ENCODE measurements around the gene NRG2. TPM values are rescaled to one million over a fixed set of nuclear protein-coding genes. Genes with fewer than 3 reads are reported as not detected.

Gene NRG2
- total RNA-seq, 2 experiments from 2014 or later, result 0.08 to 0.17 TPM

GRCh38 chr5:139867109-139867508, 176.0 kb downstream of the NRG2 start:
- ATAC-seq (ENCODE audit: poor library complexity), result no peak
- no peaks in the 10 kb centered on the region for H3K4me1 Mint-ChIP-seq (ENCODE audit: low read depth)
- H3K9me3 ChIP-seq (ENCODE audit: control insufficient read depth in 1 of 2, insufficient read depth in 1 of 2, low read length in 2 of 2), result no peaks in the 10 kb centered on the region
- intact Hi-C loops (cut with DNase I, micrococcal nuclease), result no loop called here
- no peak overlapping the region for H3K27ac Mint-ChIP-seq
- TF ChIP-seq CTCF (IDR thresholded peaks at IDR 0.05), result no peak
- peaks cover 12% of the 10 kb centered on the region for H3K27me3 Mint-ChIP-seq
- H3K4me1 ChIP-seq (ENCODE audit: insufficient read depth, low read length), result no peaks in the 10 kb centered on the region
- no peaks in the 10 kb centered on the region for H3K36me3 Mint-ChIP-seq (ENCODE audit: low read depth)
- H3K9me3 Mint-ChIP-seq, result no peaks in the 10 kb centered on the region
- ChIA-PET POLR2A (no interaction called here), CTCF (no interaction called here)
- peaks cover 9 to 12% of the 10 kb centered on the region in 2 experiments for H3K27me3 ChIP-seq (ENCODE audit: control insufficient read depth in 1 of 2, insufficient read depth in 2 of 2, low read length in 2 of 2)
- H3K27ac ChIP-seq (ENCODE audit: low read depth in 1 of 2, low read length in 2 of 2), result no peak overlapping the region
- H3K4me3 Mint-ChIP-seq, result no peak overlapping the region
- no peak overlapping the region for H3K4me3 ChIP-seq (ENCODE audit: low read length)
- no peak for DNase-seq
- no peaks in the 10 kb centered on the region for H3K36me3 ChIP-seq (ENCODE audit: insufficient read depth, low read length)

- Histone ChIP-seq H3K4me3 (ENCODE audit: low read length) (no peak overlapping the region), H3K4me1 (ENCODE audit: insufficient read depth, low read length) (no peaks in the 10 kb centered on the region), H3K27me3 (ENCODE audit: control insufficient read depth in 1 of 2, insufficient read depth in 2 of 2, low read length in 2 of 2) (peaks cover 6 to 9% of the 10 kb centered on the region in 2 experiments), H3K9me3 (ENCODE audit: control insufficient read depth in 1 of 2, insufficient read depth in 1 of 2, low read length in 2 of 2) (no peaks in the 10 kb centered on the region), H3K36me3 (ENCODE audit: insufficient read depth, low read length) (no peaks in the 10 kb centered on the region), H3K27ac (ENCODE audit: low read depth in 1 of 2, low read length in 2 of 2) (no peak overlapping the region)
- H3K36me3 Mint-ChIP-seq (ENCODE audit: low read depth), result no peaks in the 10 kb centered on the region
- ChIA-PET CTCF (interaction anchor here (0.7 to 1.6 kb wide), 2 partner anchors 78 to 104 kb away, joined by 3 to 5 read pairs; no protein-coding TSS in a partner anchor), POLR2A (no interaction called here)
- ATAC-seq (ENCODE audit: poor library complexity) (no peak), DNase-seq (no peak)
- no peak for TF ChIP-seq CTCF (IDR thresholded peaks at IDR 0.05)
- H3K27me3 Mint-ChIP-seq, result peaks cover 4% of the 10 kb centered on the region
- intact Hi-C loops (cut with DNase I, micrococcal nuclease), result loop anchor here (1.0 kb wide), 1 partner anchor 78 kb away; no protein-coding TSS in a partner anchor
- no peaks in the 10 kb centered on the region for H3K9me3 Mint-ChIP-seq
- no peaks in the 10 kb centered on the region for H3K4me1 Mint-ChIP-seq (ENCODE audit: low read depth)
- H3K27ac Mint-ChIP-seq, result no peak overlapping the region
- H3K4me3 Mint-ChIP-seq, result no peak overlapping the region
These were observed 178.2 kb downstream of the NRG2 start for GRCh38 chr5:139864716-139865483.

GRCh38 chr5:139863855-139864558, 179.1 kb downstream of the NRG2 start:
- peak; percentile 21 to 69 (median 43) for DNase-seq
- no peaks in the 10 kb centered on the region for H3K36me3 ChIP-seq (ENCODE audit: insufficient read depth, low read length)
- ATAC-seq (ENCODE audit: poor library complexity), result peak; percentile 71
- peak; percentile 73 for TF ChIP-seq CTCF (IDR thresholded peaks at IDR 0.05)
- peaks cover 3% of the 10 kb centered on the region for H3K27me3 Mint-ChIP-seq
- no peak overlapping the region for H3K27ac Mint-ChIP-seq
- no peaks in the 10 kb centered on the region for H3K9me3 ChIP-seq (ENCODE audit: control insufficient read depth in 1 of 2, insufficient read depth in 1 of 2, low read length in 2 of 2)
- no peak overlapping the region for H3K4me3 Mint-ChIP-seq
- H3K4me1 ChIP-seq (ENCODE audit: insufficient read depth, low read length), result no peaks in the 10 kb centered on the region
- H3K4me1 Mint-ChIP-seq (ENCODE audit: low read depth), result no peaks in the 10 kb centered on the region
- intact Hi-C loops (cut with DNase I, micrococcal nuclease), result loop anchor here (1.0 kb wide), 1 partner anchor 77 kb away; no protein-coding TSS in a partner anchor
- no peaks in the 10 kb centered on the region for H3K36me3 Mint-ChIP-seq (ENCODE audit: low read depth)
- POLR2A ChIA-PET, result no interaction called here
- H3K9me3 Mint-ChIP-seq, result no peaks in the 10 kb centered on the region
- H3K27me3 ChIP-seq (ENCODE audit: control insufficient read depth in 1 of 2, insufficient read depth in 2 of 2, low read length in 2 of 2), result peaks cover 6 to 9% of the 10 kb centered on the region in 2 experiments
- H3K4me3 ChIP-seq (ENCODE audit: low read length), result no peak overlapping the region
- no peak overlapping the region for H3K27ac ChIP-seq (ENCODE audit: low read depth in 1 of 2, low read length in 2 of 2)
- CTCF ChIA-PET, result interaction anchor here (0.7 to 1.6 kb wide), 2 partner anchors 77 to 105 kb away, joined by 3 to 5 read pairs; no protein-coding TSS in a partner anchor
